Measurements from ENCODE around the gene USP6.

GRCh38 chr17:5111402-5112204, 4.2 kb upstream of the USP6 start, which contains the start of gene ZNF232:
- TF ChIP-seq GATA2 (IDR thresholded peaks at IDR 0.05; ENCODE audit: low read depth, low read length) (no peak), GATA3 (IDR thresholded peaks at IDR 0.05; ENCODE audit: low read depth, low read length) (no peak)
